Smooth muscle cell (in vitro differentiated cells): Measurements from ENCODE around the gene DSCAM. TPM values are rescaled to one million over a fixed set of nuclear protein-coding genes. Genes with fewer than 3 reads are reported as not detected.

Experiments used
- DNase-seq: peaks from one replicate; lab custom pipeline; 2025; ENCODE audit not compliant: unreplicated experiment; lab: John Stamatoyannopoulos, UW
- H2AFZ ChIP-seq: fragments of 200-600 bp; sonication (generic); 2 replicates; pipeline ENCODE4 v1.6.0; 2016; ENCODE audit warnings: antibody characterized with exemption, low read depth, mild to moderate bottlenecking
- H3F3A ChIP-seq: fragments of 200-600 bp; sonication (generic); 2 replicates; pipeline ENCODE4 v1.6.0; 2017; ENCODE audit warnings: antibody characterized with exemption, low read depth
- H3K27ac ChIP-seq: fragments of 200-600 bp; sonication (generic); 2 replicates; pipeline ENCODE4 v1.5.1; 2016; ENCODE audit warnings: low read depth, mild to moderate bottlenecking
- H3K27me3 ChIP-seq: fragments of 200-600 bp; sonication (generic); 2 replicates; pipeline ENCODE4 v1.6.1; 2016; ENCODE audit warnings: low read depth, mild to moderate bottlenecking
- H3K36me3 ChIP-seq: fragments of 200-600 bp; sonication (generic); 2 replicates; pipeline ENCODE4 v1.5.1; 2016; ENCODE audit warnings: low read depth
- H3K4me1 ChIP-seq: fragments of 200-600 bp; sonication (generic); 2 replicates; pipeline ENCODE4 v1.5.1; 2016; ENCODE audit warnings: low read depth
- H3K4me2 ChIP-seq: fragments of 200-600 bp; sonication (generic); 2 replicates; pipeline ENCODE4 v1.6.0; 2016; ENCODE audit warnings: mild to moderate bottlenecking
- H3K4me3 ChIP-seq: fragments of 200-600 bp; sonication (generic); 2 replicates; pipeline ENCODE4 v1.5.1; 2016; ENCODE audit warnings: mild to moderate bottlenecking
- H3K79me2 ChIP-seq: fragments of 200-600 bp; sonication (generic); 2 replicates; pipeline ENCODE4 v1.6.0; 2016; ENCODE audit warnings: low read depth, mild to moderate bottlenecking
- H3K9ac ChIP-seq: fragments of 200-600 bp; sonication (generic); 2 replicates; pipeline ENCODE4 v1.6.0; 2016; ENCODE audit warnings: low read depth
- H3K9me3 ChIP-seq: fragments of 200-600 bp; sonication (generic); replicated peaks from 2 replicates; pipeline ENCODE4 v1.5.1; 2016; ENCODE audit warnings: low read depth
- H4K20me1 ChIP-seq: fragments of 200-600 bp; sonication (generic); 2 replicates; pipeline ENCODE4 v1.6.0; 2016; ENCODE audit warnings: low read depth
- CTCF ChIP-seq: fragments of 200-600 bp; sonication (generic); IDR thresholded peaks from 2 replicates; pipeline ENCODE4 v1.5.1; 2017; ENCODE audit warnings: borderline replicate concordance, mild to moderate bottlenecking, antibody characterized with exemption; ENCODE audit not compliant: insufficient read depth, poor library complexity, severe bottlenecking
- WGBS: methylation state at CpG from one replicate; pipeline ENCODE4 v1.1.7; 2016; ENCODE audit warnings: low lambda C conversion rate; 5-methylcytosine and 5-hydroxymethylcytosine counted together
- polyA plus RNA-seq: library from polyadenylated mRNA; unstranded; fragments of >200 nt; fragmentation: Nextera tagmentation; extraction: Ambion mirVana; gene quantifications from 2 replicates; pipeline ENCODE4 v1.2.1, GENCODE V29; 2016
- total RNA-seq: library from RNA; depleted of rRNA; stranded (reverse); fragments of >200 nt; gene quantifications from 2 replicates; pipeline ENCODE4 v1.2.3, GENCODE V29; 2014

Gene DSCAM
- total and polyA plus RNA-seq, 2 experiments from 2014 or later = not detected

- Histone ChIP-seq H3K9ac (no peak overlapping the region), H3K36me3 (no peaks in the 10 kb centered on the region), H2AFZ (no peak overlapping the region), H3K4me2 (no peak overlapping the region), H3K4me1 (no peaks in the 10 kb centered on the region), H3F3A (no peaks in the 10 kb centered on the region), H3K9me3 (no peaks in the 10 kb centered on the region), H4K20me1 (no peaks in the 10 kb centered on the region), H3K4me3 (no peak overlapping the region), H3K27ac (no peak overlapping the region), H3K27me3 (no peaks in the 10 kb centered on the region), H3K79me2 (no peaks in the 10 kb centered on the region)
- WGBS = 89% methylated on average over 4 of the region's 4 CpGs
- TF ChIP-seq CTCF = no peak
- no peak for DNase-seq
These were observed 475.6 kb downstream of the DSCAM start for GRCh38 chr21:40371329-40371728.

DNA sequence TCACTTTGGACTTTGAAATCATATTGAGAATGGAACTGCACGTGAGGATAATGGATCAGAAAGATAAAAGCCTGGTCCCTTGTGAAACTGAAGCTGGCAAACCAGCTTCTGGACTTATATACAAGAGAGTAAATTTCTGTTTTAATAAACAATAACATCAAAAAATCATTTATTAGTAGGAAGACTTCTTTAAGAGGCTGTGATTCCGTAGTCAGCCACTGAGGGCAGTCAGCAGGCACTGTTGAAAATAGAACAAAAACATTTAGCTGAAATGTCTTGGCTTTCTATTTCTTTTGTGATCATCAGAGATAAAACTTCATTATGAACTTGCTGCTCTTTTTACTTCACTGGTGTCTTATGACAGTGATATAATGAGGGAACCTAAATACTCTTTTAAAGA, 490.3 kb downstream of the DSCAM start:
- H3K9ac ChIP-seq = no peak overlapping the region
- H3F3A ChIP-seq = no peaks in the 10 kb centered on the region
- no peak for TF ChIP-seq CTCF
- no peak overlapping the region for H3K27ac ChIP-seq
- no peak overlapping the region for H2AFZ ChIP-seq
- 38% methylated on average over 2 of the region's 2 CpGs for WGBS
- H3K27me3 ChIP-seq = no peaks in the 10 kb centered on the region
- H4K20me1 ChIP-seq = no peaks in the 10 kb centered on the region
- no peak overlapping the region for H3K4me2 ChIP-seq
- H3K4me1 ChIP-seq = no peaks in the 10 kb centered on the region
- no peaks in the 10 kb centered on the region for H3K9me3 ChIP-seq
- H3K36me3 ChIP-seq = no peaks in the 10 kb centered on the region
- no peak for DNase-seq
- no peaks in the 10 kb centered on the region for H3K79me2 ChIP-seq
- H3K4me3 ChIP-seq = no peak overlapping the region

DNA sequence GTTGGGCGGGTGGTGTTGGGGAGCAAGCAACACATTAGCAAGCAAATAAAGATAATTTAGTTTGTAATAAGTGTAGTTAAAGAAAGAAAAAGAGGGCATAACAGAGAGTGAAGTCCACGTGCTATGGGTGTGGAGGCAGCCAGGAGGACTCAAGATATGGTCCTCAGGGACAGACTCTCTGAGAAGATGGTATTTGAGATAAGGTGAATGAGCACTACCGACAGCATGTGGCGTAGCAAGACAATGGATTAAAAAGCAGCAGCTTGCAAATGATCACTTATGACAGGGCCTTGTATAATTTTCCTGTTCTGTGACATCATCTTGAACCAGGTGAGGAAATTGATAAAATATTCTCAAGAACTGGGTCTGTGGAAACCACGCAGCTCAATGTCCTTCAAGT, 491.9 kb downstream of the DSCAM start:
- Histone ChIP-seq H3K36me3 (no peaks in the 10 kb centered on the region), H4K20me1 (no peaks in the 10 kb centered on the region), H2AFZ (no peak overlapping the region), H3K79me2 (no peaks in the 10 kb centered on the region), H3K4me1 (no peaks in the 10 kb centered on the region), H3K4me3 (no peak overlapping the region), H3K9ac (no peak overlapping the region), H3F3A (no peaks in the 10 kb centered on the region), H3K27ac (no peak overlapping the region), H3K27me3 (no peaks in the 10 kb centered on the region), H3K4me2 (no peak overlapping the region), H3K9me3 (no peaks in the 10 kb centered on the region)
- no peak for TF ChIP-seq CTCF
- no peak for DNase-seq
- 81% methylated on average over 5 of the region's 5 CpGs for WGBS

- no peaks in the 10 kb centered on the region for H3K9me3 ChIP-seq
- H3K27me3 ChIP-seq = no peaks in the 10 kb centered on the region
- H3K9ac ChIP-seq = no peak overlapping the region
- no peak overlapping the region for H2AFZ ChIP-seq
- no peaks in the 10 kb centered on the region for H3K79me2 ChIP-seq
- no peaks in the 10 kb centered on the region for H3K36me3 ChIP-seq
- 83% methylated on average over 2 of the region's 2 CpGs for WGBS
- no peak overlapping the region for H3K4me2 ChIP-seq
- TF ChIP-seq CTCF = no peak
- H4K20me1 ChIP-seq = no peaks in the 10 kb centered on the region
- H3K27ac ChIP-seq = no peak overlapping the region
- no peak for DNase-seq
- H3K4me1 ChIP-seq = no peaks in the 10 kb centered on the region
- no peaks in the 10 kb centered on the region for H3F3A ChIP-seq
- no peak overlapping the region for H3K4me3 ChIP-seq
These were observed 496.0 kb downstream of the DSCAM start for GRCh38 chr21:40351006-40351405.
